K562 (cell line): ENCODE measurements around the gene TRAPPC4. TPM values are rescaled to one million over a fixed set of nuclear protein-coding genes. Genes with fewer than 3 reads are reported as not detected.

ENCODE experiments used
- HOXB6 ChIP-seq: fragments of 250-450 bp; sonication (Bioruptor Pico); IDR thresholded peaks from 2 replicates; pipeline ENCODE4 v1.5.1; 2022; ENCODE audit warnings: mild to moderate bottlenecking, borderline replicate concordance
- MGA ChIP-seq: fragments of 450-650 bp; IDR thresholded peaks from 2 replicates; pipeline ENCODE4 v1.6.1; 2016; ENCODE audit warnings: mild to moderate bottlenecking, moderate library complexity
- PHF20 ChIP-seq: fragments of 450-650 bp; IDR thresholded peaks from 2 replicates; pipeline ENCODE4 v1.6.1; 2018; ENCODE audit not compliant: partially characterized antibody
- RFX5 ChIP-seq: IDR thresholded peaks from 2 replicates; pipeline ENCODE4 v1.6.1; 2011; ENCODE audit warnings: low read depth, mild to moderate bottlenecking, improper control_type of control experiment, low read length
- TRIM28 ChIP-seq: fragments of 450-650 bp; IDR thresholded peaks from 2 replicates; pipeline ENCODE4 v1.6.1; 2017
- ZFP1 ChIP-seq: fragments of 450-650 bp; formaldehyde crosslinking; IDR thresholded peaks from 2 replicates; pipeline ENCODE4 v1.4.0; 2020; ENCODE audit warnings: mild to moderate bottlenecking, mixed read lengths
- polyA plus RNA-seq, 8 experiments: library from polyadenylated mRNA; depleted of rRNA in 4 of 8; stranded (reverse) in 5 of 8; unstranded in 3 of 8; fragments of >200 nt; fragmentation: Nextera tagmentation in 2 of 8; fragmentation: Illumina TruSeq in 1 of 8; extraction: Ambion mirVana in 2 of 8; extraction: Trizol in 1 of 8; gene quantifications; 2 replicates each; pipeline versions ENCODE4 v1.2.1 to v1.2.3, GENCODE V29; 2011 to 2014; ENCODE audit warnings: inconsistent platforms in 1 of 8, missing spikeins in 1 of 8
- total RNA-seq, 7 experiments: library from RNA; depleted of rRNA in 6 of 7; stranded (reverse); fragments of >200 nt in 6 of 7; fragmentation: Illumina TruSeq in 2 of 7; extraction: Trizol in 2 of 7; gene quantifications; 2 replicates each; pipeline versions ENCODE4 v1.2.1 to v1.2.3, GENCODE V29; 2011 to 2021; ENCODE audit warnings: low replicate concordance in 1 of 7

TRAPPC4 gene
- total and polyA plus RNA-seq, 9 of the 15 experiments (the other 6 are each of a cell fraction or from before 2014, with no cell fraction given): 121 to 524 (median 142) TPM

- TF ChIP-seq MGA: no peak
- no peak for TF ChIP-seq HOXB6 (CRISPR knock-in tag)
- TF ChIP-seq RFX5: no peak
- no peak for TF ChIP-seq TRIM28
- no peak for TF ChIP-seq PHF20
- TF ChIP-seq ZFP1 (CRISPR knock-in tag): no peak
These were observed 8.4 kb downstream of the TRAPPC4 start (continued) for GRCh38 chr11:119026970-119027369.
